Panc1 (cell line): ENCODE measurements around the gene FZR1. TPM values are rescaled to one million over a fixed set of nuclear protein-coding genes. Genes with fewer than 3 reads are reported as not detected.

Experiments
- ATAC-seq: fragments of 200-7000 bp; cut with Tn5 transposase; 2 replicates; pipeline ENCODE4 v1.9.1; 2020; ENCODE audit warnings: mild to moderate bottlenecking, moderate library complexity
- BruUV-seq: library from RNA; stranded (reverse); fragments of 400-500 nt; replicated peaks from 2 replicates; lab custom pipeline; 2021; lab: Mats Ljungman, UMichigan
- CTCF ChIA-PET: fragments of 300-600 bp; sonication (Branson Sonifier 250); formaldehyde crosslinking; loops from one replicate; lab custom pipeline; 2022; ENCODE audit warnings: antibody characterized with exemption; lab: Charles Lee
- POLR2A ChIA-PET: fragments of 300-600 bp; sonication (Branson Sonifier 250); formaldehyde crosslinking; loops from one replicate; lab custom pipeline; 2022; ENCODE audit warnings: antibody characterized with exemption; lab: Charles Lee
- DNase-seq: peaks from one replicate; pipeline ENCODE4 v3.0.0-alpha.2; 2010; ENCODE audit warnings: low read depth, low spot score
- H3K27ac ChIP-seq: 2 replicates; pipeline ENCODE4 v1.5.1; 2011; ENCODE audit warnings: mild to moderate bottlenecking, low read length, inconsistent platforms
- H3K27me3 ChIP-seq: fragments of 200-500 bp; sonication (Bioruptor generic); 2 replicates; pipeline ENCODE4 v1.6.0; 2014; ENCODE audit warnings: low read length, inconsistent platforms; ENCODE audit not compliant: control insufficient read depth, insufficient read depth
- H3K36me3 ChIP-seq: fragments of 200-500 bp; sonication (Bioruptor generic); 2 replicates; pipeline ENCODE4 v1.5.1; 2014; ENCODE audit warnings: inconsistent platforms, mild to moderate bottlenecking, low read length, moderate library complexity; ENCODE audit not compliant: control insufficient read depth, insufficient read depth
- H3K4me1 ChIP-seq: 2 replicates; pipeline ENCODE4 v1.5.1; 2011; ENCODE audit warnings: inconsistent platforms, mild to moderate bottlenecking, low read length, moderate library complexity; ENCODE audit not compliant: control insufficient read depth, insufficient read depth
- H3K4me3 ChIP-seq, 2 experiments: 2 replicates each; pipeline ENCODE4 v1.5.1; 2011 to 2012; ENCODE audit warnings: low read depth in 2 of 2, low read length in 2 of 2, mild to moderate bottlenecking in 2 of 2, inconsistent platforms in 1 of 2, moderate library complexity in 1 of 2
- H3K9me3 ChIP-seq: fragments of 200-500 bp; sonication (Bioruptor generic); 2 replicates; pipeline ENCODE4 v1.5.1; 2014; ENCODE audit warnings: low read depth, mild to moderate bottlenecking, inconsistent platforms, low read length, moderate library complexity; ENCODE audit not compliant: control insufficient read depth, insufficient read depth
- POLR2AphosphoS5 ChIP-seq: IDR thresholded peaks from 2 replicates; pipeline ENCODE4 v1.6.1; 2012; ENCODE audit warnings: mild to moderate bottlenecking, low read depth, low read length, moderate library complexity
- SIN3A ChIP-seq: IDR thresholded peaks from 2 replicates; pipeline ENCODE4 v1.6.1; 2012; ENCODE audit warnings: low read depth, mild to moderate bottlenecking, low read length, moderate library complexity, borderline replicate concordance; ENCODE audit not compliant: insufficient read depth
- TCF7L2 ChIP-seq: IDR thresholded peaks from 2 replicates; pipeline ENCODE4 v1.6.1; 2011; ENCODE audit warnings: mild to moderate bottlenecking, low read depth, low read length, inconsistent platforms
- in situ Hi-C: cut with HindIII; loops from 2 replicates; pipeline ENCODE4 v1.10.0; 2016; ENCODE audit warnings: low sequenced_read_pairs, low pct_unique_long_range_greater_than_20kb
- intact Hi-C: fragments of 100-400 bp; cut with micrococcal nuclease; formaldehyde crosslinking; loops from one replicate; pipeline ENCODE4 v1.10.0; 2022; ENCODE audit not compliant: unreplicated experiment
- total RNA-seq: library from RNA; stranded (reverse); gene quantifications from one replicate; pipeline ENCODE4 v1.2.1, GENCODE V29; 2021; ENCODE audit not compliant: unreplicated experiment
- TF ChIP-seq, protein P1 (sequence below), 2 experiments: IDR thresholded peaks; 2 replicates each; pipeline ENCODE4 v1.6.1; 2011 to 2012; ENCODE audit warnings: low read depth in 2 of 2, control low read depth in 1 of 2, low read length in 1 of 2, mild to moderate bottlenecking in 1 of 2, moderate library complexity in 1 of 2; ENCODE audit not compliant: insufficient read depth in 1 of 2
- TF ChIP-seq, protein P2 (sequence below): fragments of 450-650 bp; IDR thresholded peaks from 2 replicates; pipeline ENCODE4 v1.5.1; 2017; ENCODE audit warnings: mild to moderate bottlenecking

Gene FZR1
- total RNA-seq, 1 experiment from 2014 or later = 48.7 TPM

DNA sequence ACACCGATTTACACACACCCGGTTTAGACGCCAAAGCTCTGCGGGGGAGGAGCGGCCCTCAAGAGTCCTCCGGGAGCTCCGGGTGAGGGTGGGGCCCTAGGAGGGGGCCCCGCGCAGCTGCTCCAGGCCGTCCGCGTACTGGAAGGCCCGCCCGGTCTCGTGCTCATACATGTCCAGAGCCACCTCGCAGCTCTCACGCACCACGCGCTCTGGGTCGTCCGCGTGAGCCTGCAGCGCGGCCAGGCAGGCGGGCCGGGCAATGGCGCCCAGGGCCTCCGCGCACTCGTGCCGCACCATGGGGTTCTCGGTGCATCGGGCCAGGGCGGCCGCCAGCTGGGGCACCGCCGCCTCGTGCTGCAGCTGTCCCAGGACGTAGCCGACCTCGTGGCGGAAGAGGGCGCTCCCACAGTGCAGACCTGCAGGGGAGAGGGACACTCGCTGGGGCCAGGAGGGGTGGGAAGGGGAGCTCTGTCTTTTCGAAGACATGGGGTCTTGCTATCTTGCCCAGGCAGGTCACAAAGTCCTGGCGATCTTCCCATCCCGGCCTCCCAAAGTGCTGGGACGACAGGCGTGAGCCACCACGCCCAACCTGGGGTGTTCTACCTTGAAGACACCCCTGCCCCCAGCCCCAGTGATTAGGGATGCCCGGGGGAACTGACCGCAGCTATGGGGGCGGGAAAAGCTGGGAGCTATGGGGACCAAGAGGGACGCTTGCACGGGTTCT lies 14.6 kb upstream of the FZR1 start:
- Histone ChIP-seq H3K27ac (no peak overlapping the region), H3K9me3 (no peaks in the 10 kb centered on the region), H3K4me3 (no peak overlapping the region), H3K27me3 (no peaks in the 10 kb centered on the region), H3K36me3 (no peaks in the 10 kb centered on the region), H3K4me1 (no peaks in the 10 kb centered on the region)
- BruUV-seq = no TSS peak
- intact Hi-C loops (no loop called here), in situ Hi-C loops (no loop called here)
- ChIA-PET CTCF (no interaction called here), POLR2A (no interaction called here)
- TF ChIP-seq TCF7L2 = no peak
- TF ChIP-seq, protein P1, sequence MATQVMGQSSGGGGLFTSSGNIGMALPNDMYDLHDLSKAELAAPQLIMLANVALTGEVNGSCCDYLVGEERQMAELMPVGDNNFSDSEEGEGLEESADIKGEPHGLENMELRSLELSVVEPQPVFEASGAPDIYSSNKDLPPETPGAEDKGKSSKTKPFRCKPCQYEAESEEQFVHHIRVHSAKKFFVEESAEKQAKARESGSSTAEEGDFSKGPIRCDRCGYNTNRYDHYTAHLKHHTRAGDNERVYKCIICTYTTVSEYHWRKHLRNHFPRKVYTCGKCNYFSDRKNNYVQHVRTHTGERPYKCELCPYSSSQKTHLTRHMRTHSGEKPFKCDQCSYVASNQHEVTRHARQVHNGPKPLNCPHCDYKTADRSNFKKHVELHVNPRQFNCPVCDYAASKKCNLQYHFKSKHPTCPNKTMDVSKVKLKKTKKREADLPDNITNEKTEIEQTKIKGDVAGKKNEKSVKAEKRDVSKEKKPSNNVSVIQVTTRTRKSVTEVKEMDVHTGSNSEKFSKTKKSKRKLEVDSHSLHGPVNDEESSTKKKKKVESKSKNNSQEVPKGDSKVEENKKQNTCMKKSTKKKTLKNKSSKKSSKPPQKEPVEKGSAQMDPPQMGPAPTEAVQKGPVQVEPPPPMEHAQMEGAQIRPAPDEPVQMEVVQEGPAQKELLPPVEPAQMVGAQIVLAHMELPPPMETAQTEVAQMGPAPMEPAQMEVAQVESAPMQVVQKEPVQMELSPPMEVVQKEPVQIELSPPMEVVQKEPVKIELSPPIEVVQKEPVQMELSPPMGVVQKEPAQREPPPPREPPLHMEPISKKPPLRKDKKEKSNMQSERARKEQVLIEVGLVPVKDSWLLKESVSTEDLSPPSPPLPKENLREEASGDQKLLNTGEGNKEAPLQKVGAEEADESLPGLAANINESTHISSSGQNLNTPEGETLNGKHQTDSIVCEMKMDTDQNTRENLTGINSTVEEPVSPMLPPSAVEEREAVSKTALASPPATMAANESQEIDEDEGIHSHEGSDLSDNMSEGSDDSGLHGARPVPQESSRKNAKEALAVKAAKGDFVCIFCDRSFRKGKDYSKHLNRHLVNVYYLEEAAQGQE (IDR thresholded peaks at IDR 0.05; ENCODE audit: insufficient read depth in 1 of 2, low read depth in 2 of 2, low read length in 1 of 2) = no peak
- no peak for TF ChIP-seq SIN3A
- no peak for TF ChIP-seq POLR2AphosphoS5
- TF ChIP-seq, protein P2, sequence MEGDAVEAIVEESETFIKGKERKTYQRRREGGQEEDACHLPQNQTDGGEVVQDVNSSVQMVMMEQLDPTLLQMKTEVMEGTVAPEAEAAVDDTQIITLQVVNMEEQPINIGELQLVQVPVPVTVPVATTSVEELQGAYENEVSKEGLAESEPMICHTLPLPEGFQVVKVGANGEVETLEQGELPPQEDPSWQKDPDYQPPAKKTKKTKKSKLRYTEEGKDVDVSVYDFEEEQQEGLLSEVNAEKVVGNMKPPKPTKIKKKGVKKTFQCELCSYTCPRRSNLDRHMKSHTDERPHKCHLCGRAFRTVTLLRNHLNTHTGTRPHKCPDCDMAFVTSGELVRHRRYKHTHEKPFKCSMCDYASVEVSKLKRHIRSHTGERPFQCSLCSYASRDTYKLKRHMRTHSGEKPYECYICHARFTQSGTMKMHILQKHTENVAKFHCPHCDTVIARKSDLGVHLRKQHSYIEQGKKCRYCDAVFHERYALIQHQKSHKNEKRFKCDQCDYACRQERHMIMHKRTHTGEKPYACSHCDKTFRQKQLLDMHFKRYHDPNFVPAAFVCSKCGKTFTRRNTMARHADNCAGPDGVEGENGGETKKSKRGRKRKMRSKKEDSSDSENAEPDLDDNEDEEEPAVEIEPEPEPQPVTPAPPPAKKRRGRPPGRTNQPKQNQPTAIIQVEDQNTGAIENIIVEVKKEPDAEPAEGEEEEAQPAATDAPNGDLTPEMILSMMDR = no peak
- ATAC-seq (no peak), DNase-seq (no peak)

DNA sequence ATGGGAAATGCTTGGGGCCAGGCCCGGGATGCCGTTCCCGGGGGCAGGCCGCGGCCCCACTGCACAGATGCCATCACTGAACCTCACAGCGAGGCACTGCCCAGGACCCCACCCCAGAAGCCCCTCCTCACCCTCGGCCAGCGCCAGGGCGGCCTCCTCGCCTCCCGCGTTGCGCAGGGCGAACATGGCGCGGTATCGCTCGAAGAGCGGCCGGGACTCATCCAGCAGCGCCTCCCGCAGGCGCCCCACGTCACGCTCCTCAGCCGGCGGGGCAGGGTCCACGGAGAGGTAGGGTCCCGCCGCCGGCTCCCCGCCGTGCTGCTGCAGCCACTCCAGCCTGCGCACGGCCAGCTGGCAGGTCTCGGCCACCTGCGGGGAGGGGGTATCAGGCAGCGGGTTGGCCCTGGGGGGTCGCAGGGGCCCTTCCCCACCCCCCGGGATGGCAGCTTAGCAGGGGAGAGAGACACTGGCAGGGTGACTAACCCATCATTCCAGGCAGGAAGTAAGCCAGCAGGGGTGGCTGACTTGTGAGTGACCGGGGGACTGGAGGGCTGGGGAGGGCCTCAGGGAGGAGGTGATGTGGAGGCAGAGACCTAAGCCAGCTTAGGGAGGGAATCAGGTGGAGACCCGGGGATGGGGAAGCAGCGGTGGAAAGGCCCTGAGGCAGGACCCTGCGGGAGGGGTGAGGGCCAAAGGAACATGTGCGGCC lies 13.8 kb upstream of the FZR1 start:
- Histone ChIP-seq H3K4me3 (no peak overlapping the region), H3K27ac (no peak overlapping the region), H3K27me3 (no peaks in the 10 kb centered on the region), H3K9me3 (no peaks in the 10 kb centered on the region), H3K4me1 (no peaks in the 10 kb centered on the region), H3K36me3 (no peaks in the 10 kb centered on the region)
- TF ChIP-seq TCF7L2 = no peak
- TF ChIP-seq SIN3A = no peak
- TF ChIP-seq, protein P2 = no peak
- no peak for TF ChIP-seq POLR2AphosphoS5
- TF ChIP-seq, protein P1 (IDR thresholded peaks at IDR 0.05; ENCODE audit: insufficient read depth in 1 of 2, low read depth in 2 of 2, low read length in 1 of 2) = no peak
- ATAC-seq (no peak), DNase-seq (no peak)
- intact Hi-C loops (no loop called here), in situ Hi-C loops (no loop called here)
- ChIA-PET POLR2A (no interaction called here), CTCF (no interaction called here)
- BruUV-seq = no TSS peak
